ENCODE data around the gene KLHL21. TPM values are rescaled to one million over a fixed set of nuclear protein-coding genes. Genes with fewer than 3 reads are reported as not detected.

The KLHL21 gene
- total RNA-seq, 1 experiment from 2014 or later: 35.9 TPM

DNA sequence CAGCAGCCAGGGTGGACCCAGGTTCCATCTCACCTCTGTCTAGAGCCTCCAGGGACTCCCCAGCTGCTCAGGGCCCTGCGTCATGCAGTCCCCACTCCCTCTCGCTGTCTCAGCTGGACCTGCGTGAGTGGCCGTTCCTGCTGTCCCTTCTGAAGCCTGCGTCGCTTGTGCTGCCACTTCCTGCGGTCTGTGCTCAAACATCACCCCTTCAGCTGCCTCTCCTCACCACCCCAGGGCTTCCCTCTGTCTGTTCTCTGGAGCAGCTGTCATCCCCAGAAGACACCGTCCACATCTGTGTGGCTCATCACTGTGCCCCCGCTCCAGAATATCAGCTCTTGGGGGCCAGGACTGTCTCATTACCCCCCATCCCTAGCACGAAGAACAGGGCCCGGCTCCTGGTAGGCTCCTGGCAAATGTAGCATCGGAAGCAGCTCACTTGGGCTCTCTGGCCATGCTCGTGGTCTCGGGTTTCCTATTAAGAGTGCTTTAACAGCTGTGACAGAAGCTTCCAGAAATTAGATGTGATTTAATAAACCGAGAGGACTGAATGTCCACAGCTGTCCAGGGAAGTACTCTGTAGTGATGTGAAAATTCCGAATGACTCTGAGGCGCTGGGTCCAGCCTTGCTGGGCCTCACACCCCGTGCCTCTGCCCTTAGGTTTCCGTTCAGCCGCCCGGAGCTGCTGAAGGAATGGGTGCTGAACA, 25.3 kb upstream of the KLHL21 start:
- ATAC-seq (no peak), DNase-seq (ENCODE audit: low read depth, low spot score) (no peak)
- in situ Hi-C loops (cut with HindIII; ENCODE audit: low pct_unique_long_range_greater_than_20kb, low sequenced_read_pairs) (no loop called here), intact Hi-C loops (cut with micrococcal nuclease; ENCODE audit: unreplicated experiment) (no loop called here)
- no peaks in the 10 kb centered on the region for H3K9me3 ChIP-seq (ENCODE audit: control insufficient read depth, insufficient read depth, low read depth, low read length)
- ChIA-PET CTCF (no interaction called here), POLR2A (no interaction called here)
- no peaks in the 10 kb centered on the region for H3K27me3 ChIP-seq (ENCODE audit: control insufficient read depth, insufficient read depth, low read length)
- no peak overlapping the region for H3K4me3 ChIP-seq (ENCODE audit: low read depth in 2 of 2, low read length in 2 of 2)
- H3K4me1 ChIP-seq (ENCODE audit: control insufficient read depth, insufficient read depth, low read length): peaks cover 18% of the 10 kb centered on the region
- no peak overlapping the region for H3K27ac ChIP-seq (ENCODE audit: low read length)
- H3K36me3 ChIP-seq (ENCODE audit: control insufficient read depth, insufficient read depth, low read length): peaks cover 2% of the 10 kb centered on the region; the same call in 1 of the 2 replicates
- no TSS peak for BruUV-seq (replicated peaks)
- TF ChIP-seq POLR2AphosphoS5 (IDR thresholded peaks at IDR 0.05; ENCODE audit: low read depth, low read length): no peak
- no peak for TF ChIP-seq REST (IDR thresholded peaks at IDR 0.05; ENCODE audit: insufficient read depth in 1 of 2, low read depth in 2 of 2, low read length in 1 of 2)
- TF ChIP-seq CTCF (IDR thresholded peaks at IDR 0.05): no peak
- no peak for TF ChIP-seq SIN3A (IDR thresholded peaks at IDR 0.05; ENCODE audit: borderline replicate concordance, insufficient read depth, low read depth, low read length)
- no peak for TF ChIP-seq TCF7L2 (IDR thresholded peaks at IDR 0.05; ENCODE audit: low read depth, low read length)

- Histone ChIP-seq H3K27ac (ENCODE audit: low read length) (no peak overlapping the region), H3K9me3 (ENCODE audit: control insufficient read depth, insufficient read depth, low read depth, low read length) (no peaks in the 10 kb centered on the region), H3K36me3 (ENCODE audit: control insufficient read depth, insufficient read depth, low read length) (peaks cover 2% of the 10 kb centered on the region; the same call in 1 of the 2 replicates), H3K4me1 (ENCODE audit: control insufficient read depth, insufficient read depth, low read length) (peaks cover 27% of the 10 kb centered on the region), H3K27me3 (ENCODE audit: control insufficient read depth, insufficient read depth, low read length) (no peaks in the 10 kb centered on the region), H3K4me3 (ENCODE audit: low read depth in 2 of 2, low read length in 2 of 2) (no peak overlapping the region)
- TF ChIP-seq CTCF (IDR thresholded peaks at IDR 0.05): no peak
- TF ChIP-seq POLR2AphosphoS5 (IDR thresholded peaks at IDR 0.05; ENCODE audit: low read depth, low read length): no peak
- TF ChIP-seq TCF7L2 (IDR thresholded peaks at IDR 0.05; ENCODE audit: low read depth, low read length): no peak
- no peak for TF ChIP-seq SIN3A (IDR thresholded peaks at IDR 0.05; ENCODE audit: borderline replicate concordance, insufficient read depth, low read depth, low read length)
- no peak for TF ChIP-seq REST (IDR thresholded peaks at IDR 0.05; ENCODE audit: insufficient read depth in 1 of 2, low read depth in 2 of 2, low read length in 1 of 2)
- ATAC-seq: no peak
- in situ Hi-C loops (cut with HindIII; ENCODE audit: low pct_unique_long_range_greater_than_20kb, low sequenced_read_pairs) (no loop called here), intact Hi-C loops (cut with micrococcal nuclease; ENCODE audit: unreplicated experiment) (no loop called here)
- BruUV-seq (replicated peaks): no TSS peak
- ChIA-PET POLR2A (no interaction called here), CTCF (no interaction called here)
- DNase-seq (ENCODE audit: low read depth, low spot score): no peak
These were observed 24.4 kb upstream of the KLHL21 start for GRCh38 chr1:6627031-6627430.

Data from Panc1 (cell line).